Measurements from ENCODE around the gene PLK5.

GRCh38 chr19:1526979-1527649 is 3.2 kb downstream of the PLK5 start:
- TF ChIP-seq CTCF (IDR thresholded peaks at IDR 0.05) = no peak
- no peak for TF ChIP-seq POLR2A (IDR thresholded peaks at IDR 0.05)
